ENCODE data around the gene CCDC68.
"Not testable (repeated sequence)": the region's sequence is repeated elsewhere in the genome, so short reads cannot be mapped to it uniquely, and the experiment has no call there.

CCDC68 gene

DNA sequence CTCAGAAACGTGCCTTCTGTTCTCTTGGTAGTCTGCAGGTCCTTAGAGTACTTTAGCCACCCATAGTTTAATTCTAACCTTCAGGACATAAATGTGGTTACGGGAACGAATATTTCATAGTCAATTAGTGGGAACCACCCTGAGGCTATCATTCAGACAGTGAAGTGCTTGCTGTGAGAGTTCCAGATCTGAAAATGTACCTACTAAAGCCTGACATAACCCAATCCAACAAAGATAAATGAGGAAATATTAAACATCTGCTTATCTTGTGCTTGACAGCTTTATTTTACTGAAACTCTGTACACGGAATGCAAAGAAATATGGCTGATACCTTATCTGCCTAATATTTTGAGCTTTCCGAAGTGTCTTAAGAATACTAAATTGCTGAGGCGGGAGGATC lies 88.0 kb downstream of the CCDC68 start:
- no peak for DNase-seq

DNA sequence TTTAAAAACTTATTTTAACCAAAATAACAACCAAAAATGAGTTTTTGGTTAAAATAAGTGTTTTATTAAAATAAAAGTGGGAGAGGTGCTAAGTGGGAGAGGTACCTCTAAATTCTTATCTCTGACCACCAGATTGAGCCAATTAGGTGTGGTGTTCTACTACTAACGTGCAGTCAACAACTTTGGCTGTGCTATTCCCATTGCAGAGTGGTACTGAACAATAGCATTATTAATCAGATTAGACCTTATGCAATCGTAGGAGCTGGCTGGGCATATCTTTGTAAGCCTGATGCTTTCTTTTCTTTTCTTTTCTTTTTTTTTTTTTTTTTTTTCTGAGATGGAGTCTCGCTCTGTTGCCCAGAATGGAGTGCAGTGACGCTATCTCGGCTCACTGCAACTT lies 92.1 kb downstream of the CCDC68 start:
- DNase-seq = no peak

DNA sequence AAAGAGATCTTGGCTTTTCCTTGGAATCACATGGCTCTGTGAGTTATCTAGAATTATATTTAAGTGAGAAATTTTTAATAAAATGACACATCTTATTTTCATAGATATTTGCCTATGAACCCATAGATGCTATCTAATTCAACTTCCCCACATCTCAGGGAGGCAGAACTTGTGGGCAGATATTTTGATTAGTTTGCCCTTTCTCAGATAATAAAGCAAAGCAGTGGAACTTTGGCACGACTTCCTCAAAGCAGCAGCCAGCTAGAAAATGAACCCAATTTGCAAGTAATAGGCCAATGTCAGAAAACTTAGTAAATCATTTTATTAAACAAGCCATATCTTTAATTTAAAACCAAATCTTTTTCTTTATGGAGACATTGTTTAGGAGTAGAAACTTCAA lies 98.3 kb downstream of the CCDC68 start:
- DNase-seq = no peak

DNA sequence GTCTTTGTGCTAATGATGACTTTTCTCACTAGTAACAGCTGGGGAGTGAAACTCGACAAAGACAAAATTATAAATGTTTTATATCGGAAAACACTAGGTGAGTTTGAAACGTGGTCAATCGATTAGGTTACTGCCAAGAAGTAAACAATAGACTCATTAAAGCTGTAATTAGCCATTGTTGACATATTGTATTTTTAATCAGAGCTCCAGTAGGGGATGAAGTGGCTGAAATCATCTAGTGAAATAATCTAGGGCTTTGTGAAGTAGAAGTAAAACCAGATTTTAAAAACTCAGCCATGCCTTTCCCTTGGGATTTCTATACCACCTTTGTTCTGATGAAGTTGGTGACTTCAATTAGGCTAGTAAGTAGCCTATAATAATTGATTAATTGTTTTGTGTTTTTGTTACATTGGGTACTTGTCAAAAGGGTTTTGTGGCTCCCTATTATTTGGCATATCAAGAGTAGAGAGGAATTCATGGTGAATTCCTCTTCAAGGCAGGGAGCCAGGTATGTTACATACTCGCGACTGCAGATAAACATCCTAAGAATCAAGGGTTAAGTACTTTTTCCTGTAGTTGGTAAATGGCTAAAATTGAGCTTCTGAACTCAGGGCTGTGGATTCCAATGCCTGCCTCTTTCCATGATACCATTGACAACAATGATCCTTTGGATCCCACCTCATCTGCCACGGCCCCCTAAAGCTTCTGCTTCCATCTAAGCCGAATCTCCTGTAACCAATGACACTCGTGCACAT lies 99.4 kb downstream of the CCDC68 start:
- no peak for DNase-seq

DNA sequence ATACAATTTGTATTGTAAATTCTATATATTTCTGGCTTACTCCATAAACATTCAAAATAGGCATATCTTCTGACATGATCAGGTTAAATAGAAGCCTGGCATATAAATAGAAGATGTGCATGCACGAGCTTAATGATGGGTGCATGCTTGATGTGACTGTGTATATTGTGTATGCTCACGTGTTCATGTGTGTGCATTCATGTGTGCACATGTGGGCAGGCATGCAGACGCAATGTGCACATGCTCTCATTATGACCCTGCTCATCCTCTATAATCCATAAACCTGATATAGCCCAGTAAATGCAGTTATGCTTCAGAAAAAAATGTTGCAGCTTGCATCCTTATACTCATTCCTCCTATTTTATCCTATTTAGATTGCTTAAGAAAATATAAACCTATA lies 101.8 kb downstream of the CCDC68 start:
- no peak for DNase-seq

DNA sequence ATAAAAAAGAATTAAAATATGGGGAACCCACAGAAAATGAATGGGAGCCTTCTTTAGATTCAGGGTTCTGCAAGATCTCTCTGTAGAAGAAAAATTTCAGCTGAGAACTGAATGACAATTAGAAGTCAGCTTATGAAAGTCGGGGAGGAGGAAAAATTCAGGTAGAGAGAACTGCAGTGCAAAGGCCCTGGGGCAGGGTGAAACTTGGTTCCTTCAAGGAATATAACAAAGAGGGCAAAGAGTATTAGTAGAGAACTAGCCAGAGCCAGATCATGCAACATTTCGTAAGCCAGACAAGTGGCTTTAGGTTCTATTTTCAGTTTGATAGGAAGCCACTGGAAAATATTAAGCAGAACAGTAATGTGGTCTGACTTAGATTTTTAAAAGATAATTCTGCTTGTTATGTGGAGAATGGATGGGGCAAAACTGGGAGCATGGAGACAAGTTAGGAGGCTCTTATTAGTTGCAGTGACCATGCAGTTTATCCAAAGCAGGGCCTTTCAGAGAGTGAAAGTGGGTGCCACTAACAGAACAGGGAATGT lies 103.1 kb downstream of the CCDC68 start:
- DNase-seq = no peak

DNA sequence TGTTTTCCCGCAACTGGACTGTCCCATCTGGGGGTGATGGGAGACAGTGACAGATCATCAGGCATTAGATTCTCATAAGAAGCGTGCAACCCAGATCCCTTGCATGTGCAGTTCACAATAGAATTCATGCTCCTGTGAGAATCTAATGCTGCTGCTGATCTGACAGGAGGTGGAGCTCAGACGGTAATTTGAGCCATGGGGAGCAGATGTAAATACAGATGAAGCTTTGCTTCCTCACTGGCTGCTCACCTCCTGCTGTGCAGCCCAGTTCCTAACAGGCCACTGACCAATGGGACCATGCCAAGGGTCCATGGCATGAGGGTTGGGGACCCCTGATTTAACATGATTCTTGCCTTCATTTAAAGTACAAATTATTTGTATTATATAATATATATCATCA lies 104.2 kb downstream of the CCDC68 start:
- DNase-seq = not testable (repeated sequence)

DNA sequence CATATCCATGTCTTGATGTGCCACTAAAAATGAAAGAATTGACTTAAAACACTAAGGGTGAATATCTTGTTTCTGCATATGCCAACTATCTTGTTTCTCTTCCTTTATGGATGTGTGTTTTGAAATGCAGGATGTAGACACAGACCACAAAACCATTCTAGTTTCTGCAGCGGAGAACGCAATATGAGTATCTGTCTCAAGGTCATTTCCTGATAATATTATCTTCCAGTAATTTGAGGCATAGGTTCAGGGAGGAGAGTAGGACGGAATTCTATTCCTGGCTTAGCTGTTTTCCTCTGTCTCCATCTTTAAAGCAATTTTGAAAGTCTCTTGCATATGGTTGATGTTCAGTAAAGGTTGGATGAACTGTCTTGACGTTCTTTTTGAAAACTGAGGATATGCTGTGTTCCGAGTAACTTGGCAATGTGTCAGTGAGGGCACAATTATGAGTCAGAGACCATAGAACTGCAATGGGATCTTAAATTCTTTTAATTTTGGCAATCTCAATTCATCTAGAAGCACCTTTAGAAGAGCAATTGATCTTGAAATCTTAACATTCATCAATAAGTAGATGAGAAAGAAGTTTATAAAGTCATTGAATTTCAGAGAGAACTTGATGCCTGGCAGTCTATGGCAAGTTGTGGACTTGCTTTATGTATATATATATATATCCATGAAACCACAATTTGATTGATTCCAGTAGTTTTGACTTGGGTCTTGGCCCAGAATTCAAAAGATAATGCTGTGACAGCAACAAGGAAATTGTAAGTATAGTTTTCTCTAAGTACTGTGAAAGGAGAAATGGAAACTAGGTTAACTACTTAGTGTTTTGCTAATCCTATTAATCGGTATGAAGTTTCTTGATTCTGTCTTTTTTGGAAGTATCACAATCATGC lies 106.2 kb downstream of the CCDC68 start:
- no peak for DNase-seq
